Loucy (cell line): ENCODE results near the gene UPK1A.
"Not testable (repeated sequence)": the region's sequence is repeated elsewhere in the genome, so short reads cannot be mapped to it uniquely, and the experiment has no call there.

ENCODE experiments used
- H2AFZ ChIP-seq: fragments of 200-600 bp; sonication (generic); 2 replicates; pipeline ENCODE4 v1.6.0; 2016; ENCODE audit warnings: antibody characterized with exemption, mild to moderate bottlenecking, low read length, moderate library complexity
- H3F3A ChIP-seq: fragments of 200-600 bp; 2 replicates; pipeline ENCODE4 v1.6.0; 2016; ENCODE audit warnings: antibody characterized with exemption, low read depth, mild to moderate bottlenecking
- H3K27me3 ChIP-seq: fragments of 200-600 bp; sonication (generic); 2 replicates; pipeline ENCODE4 v1.6.1; 2014; ENCODE audit warnings: low read length, mild to moderate bottlenecking; ENCODE audit not compliant: insufficient read depth, poor library complexity, severe bottlenecking
- H3K36me3 ChIP-seq: fragments of 200-600 bp; sonication (generic); 2 replicates; pipeline ENCODE4 v1.6.1; 2016; ENCODE audit warnings: low read length; ENCODE audit not compliant: insufficient read depth
- H3K4me1 ChIP-seq: fragments of 200-600 bp; sonication (generic); 2 replicates; pipeline ENCODE4 v1.5.1; 2014; ENCODE audit warnings: low read length, mild to moderate bottlenecking; ENCODE audit not compliant: insufficient read depth, poor library complexity, severe bottlenecking
- H3K4me2 ChIP-seq: fragments of 200-600 bp; sonication (generic); 2 replicates; pipeline ENCODE4 v1.6.0; 2014; ENCODE audit warnings: antibody characterized with exemption, low read length, low read depth, mild to moderate bottlenecking; ENCODE audit not compliant: poor library complexity, severe bottlenecking
- H3K4me3 ChIP-seq: fragments of 200-600 bp; sonication (generic); 2 replicates; pipeline ENCODE4 v1.5.1; 2014; ENCODE audit warnings: low read length, mild to moderate bottlenecking, mixed read lengths; ENCODE audit not compliant: poor library complexity, severe bottlenecking
- H3K79me2 ChIP-seq: fragments of 200-600 bp; sonication (generic); 2 replicates; pipeline ENCODE4 v1.6.1; 2014; ENCODE audit warnings: low read length; ENCODE audit not compliant: insufficient read depth
- H3K9ac ChIP-seq: fragments of 200-600 bp; sonication (generic); 2 replicates; pipeline ENCODE4 v1.6.0; 2014; ENCODE audit warnings: mild to moderate bottlenecking, low read depth, low read length, moderate library complexity; ENCODE audit not compliant: poor library complexity, severe bottlenecking
- H3K9me2 ChIP-seq: fragments of 200-600 bp; sonication (generic); replicated peaks from 2 replicates; pipeline ENCODE4 v1.6.1; 2016; ENCODE audit warnings: low read depth, low read length, mixed read lengths
- H3K9me3 ChIP-seq: fragments of 200-600 bp; sonication (generic); 2 replicates; pipeline ENCODE4 v1.6.1; 2014; ENCODE audit warnings: mild to moderate bottlenecking, antibody characterized with exemption, low read length, low read depth; ENCODE audit not compliant: insufficient read depth
- H4K20me1 ChIP-seq: fragments of 200-600 bp; sonication (generic); 2 replicates; pipeline ENCODE4 v1.6.0; 2014; ENCODE audit warnings: antibody characterized with exemption, low read length, mild to moderate bottlenecking; ENCODE audit not compliant: insufficient read depth, poor library complexity, severe bottlenecking
- EZH2phosphoT487 ChIP-seq: fragments of 200-600 bp; IDR thresholded peaks from 2 replicates; pipeline ENCODE4 v1.6.1; 2018; ENCODE audit warnings: antibody characterized with exemption, mild to moderate bottlenecking, moderate library complexity, borderline replicate concordance
- TF ChIP-seq, protein P1 (sequence below): fragments of 200-600 bp; sonication (generic); conservative IDR thresholded peaks from 2 replicates; pipeline ENCODE4 v1.5.1; 2014; ENCODE audit warnings: mild to moderate bottlenecking, antibody characterized with exemption, low read length

UPK1A gene

GRCh38 chr19:35723671-35724070 lies 57.4 kb downstream of the UPK1A start:
- H3F3A ChIP-seq = no peaks in the 10 kb centered on the region
- H3K9me3 ChIP-seq = no peaks in the 10 kb centered on the region
- peaks cover 22% of the 10 kb centered on the region for H4K20me1 ChIP-seq
- H3K4me1 ChIP-seq = peaks cover 11% of the 10 kb centered on the region
- peaks cover 36% of the 10 kb centered on the region for H3K79me2 ChIP-seq
- no peak overlapping the region for H3K4me3 ChIP-seq
- no peak for TF ChIP-seq EZH2phosphoT487
- TF ChIP-seq, protein P1, sequence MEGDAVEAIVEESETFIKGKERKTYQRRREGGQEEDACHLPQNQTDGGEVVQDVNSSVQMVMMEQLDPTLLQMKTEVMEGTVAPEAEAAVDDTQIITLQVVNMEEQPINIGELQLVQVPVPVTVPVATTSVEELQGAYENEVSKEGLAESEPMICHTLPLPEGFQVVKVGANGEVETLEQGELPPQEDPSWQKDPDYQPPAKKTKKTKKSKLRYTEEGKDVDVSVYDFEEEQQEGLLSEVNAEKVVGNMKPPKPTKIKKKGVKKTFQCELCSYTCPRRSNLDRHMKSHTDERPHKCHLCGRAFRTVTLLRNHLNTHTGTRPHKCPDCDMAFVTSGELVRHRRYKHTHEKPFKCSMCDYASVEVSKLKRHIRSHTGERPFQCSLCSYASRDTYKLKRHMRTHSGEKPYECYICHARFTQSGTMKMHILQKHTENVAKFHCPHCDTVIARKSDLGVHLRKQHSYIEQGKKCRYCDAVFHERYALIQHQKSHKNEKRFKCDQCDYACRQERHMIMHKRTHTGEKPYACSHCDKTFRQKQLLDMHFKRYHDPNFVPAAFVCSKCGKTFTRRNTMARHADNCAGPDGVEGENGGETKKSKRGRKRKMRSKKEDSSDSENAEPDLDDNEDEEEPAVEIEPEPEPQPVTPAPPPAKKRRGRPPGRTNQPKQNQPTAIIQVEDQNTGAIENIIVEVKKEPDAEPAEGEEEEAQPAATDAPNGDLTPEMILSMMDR = no peak
- no peak overlapping the region for H3K9ac ChIP-seq
- H3K36me3 ChIP-seq = peaks cover 66% of the 10 kb centered on the region; the same call in 1 of the 2 replicates
- H2AFZ ChIP-seq = no peak overlapping the region
- H3K27me3 ChIP-seq = no peaks in the 10 kb centered on the region
- H3K4me2 ChIP-seq = no peak overlapping the region
- H3K9me2 ChIP-seq = no peaks in the 10 kb centered on the region

DNA sequence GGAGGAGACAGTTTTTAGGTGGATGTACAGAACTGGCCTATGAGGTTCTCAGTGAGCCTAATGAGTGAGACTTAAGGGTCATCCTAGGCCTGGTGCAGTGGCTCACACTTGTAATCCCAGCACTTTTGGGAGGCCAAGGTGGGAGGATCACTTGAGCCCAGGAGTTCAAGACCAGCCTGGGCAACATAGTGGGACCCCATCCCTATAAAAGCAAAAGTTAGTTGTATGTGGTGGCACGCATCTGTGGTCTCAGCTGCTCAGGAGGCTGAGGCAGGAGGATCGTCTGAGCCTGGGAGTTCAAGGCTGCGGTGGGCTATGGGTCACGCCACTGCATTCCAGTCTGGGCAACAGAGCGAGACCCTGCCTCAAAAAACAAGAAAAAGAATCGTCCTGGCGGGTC lies 57.8 kb downstream of the UPK1A start:
- Histone ChIP-seq H4K20me1 (peaks cover 17% of the 10 kb centered on the region), H3K79me2 (peaks cover 32% of the 10 kb centered on the region)

DNA sequence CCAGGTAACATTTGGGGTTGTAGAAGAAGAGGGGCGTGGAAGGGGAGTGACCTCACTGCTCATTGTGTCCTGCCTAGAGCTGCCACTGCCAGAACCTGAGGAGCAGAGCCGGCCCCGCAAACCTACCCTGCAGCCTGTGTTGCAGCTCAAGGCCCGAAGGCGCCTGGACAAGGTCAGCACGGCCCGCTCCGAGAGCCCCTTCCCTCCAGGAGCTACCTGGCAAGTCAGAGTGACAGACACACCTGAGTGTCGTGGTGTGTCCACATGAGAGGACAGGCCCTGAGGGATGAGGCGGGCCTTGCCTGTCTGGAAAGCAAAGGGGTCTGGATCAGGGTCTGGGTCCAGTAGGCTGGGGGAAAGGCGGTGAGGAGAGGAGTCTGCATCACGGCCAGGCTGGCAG lies 58.2 kb downstream of the UPK1A start:
- no peak overlapping the region for H2AFZ ChIP-seq
- no peak overlapping the region for H3K4me2 ChIP-seq

More for the DNA sequence above, 57.8 kb downstream of the UPK1A start:
- not testable (repeated sequence) for H3F3A ChIP-seq, H3K27me3 ChIP-seq, H3K4me3 ChIP-seq, H2AFZ ChIP-seq, H3K9ac ChIP-seq, H3K4me1 ChIP-seq, H3K4me2 ChIP-seq, H3K9me2 ChIP-seq, H3K9me3 ChIP-seq
- H3K36me3 ChIP-seq = peaks cover 71% of the 10 kb centered on the region; the same call in 1 of the 2 replicates

More for the DNA sequence above, 58.2 kb downstream of the UPK1A start:
- no peak for TF ChIP-seq EZH2phosphoT487
- TF ChIP-seq, protein P1 = no peak
- Histone ChIP-seq H3K79me2 (peaks cover 27% of the 10 kb centered on the region), H3K9ac (no peak overlapping the region), H3K4me3 (no peak overlapping the region), H3F3A (no peaks in the 10 kb centered on the region), H3K4me1 (peaks cover 3% of the 10 kb centered on the region), H3K9me3 (no peaks in the 10 kb centered on the region), H3K27me3 (no peaks in the 10 kb centered on the region), H4K20me1 (peaks cover 13% of the 10 kb centered on the region), H3K9me2 (no peaks in the 10 kb centered on the region), H3K36me3 (peaks cover 75% of the 10 kb centered on the region; the same call in 1 of the 2 replicates)
